Stimulated activated CD8-positive, alpha-beta memory T cell treated with anti-CD3 and anti-CD28 coated beads, Interleukin-15, amount 100 ng/mL, for 4 hours (primary cell): ENCODE measurements around the gene MFSD2B.

Source experiments
- DNase-seq, 2 donors: peaks; one replicate each; pipeline ENCODE4 v3.0.0-alpha.2; 2020; ENCODE audit warnings: low read depth in 2 of 2

MFSD2B gene

GRCh38 chr2:24050041-24050979 lies 40.4 kb downstream of the MFSD2B start:
- no peak for DNase-seq

DNA sequence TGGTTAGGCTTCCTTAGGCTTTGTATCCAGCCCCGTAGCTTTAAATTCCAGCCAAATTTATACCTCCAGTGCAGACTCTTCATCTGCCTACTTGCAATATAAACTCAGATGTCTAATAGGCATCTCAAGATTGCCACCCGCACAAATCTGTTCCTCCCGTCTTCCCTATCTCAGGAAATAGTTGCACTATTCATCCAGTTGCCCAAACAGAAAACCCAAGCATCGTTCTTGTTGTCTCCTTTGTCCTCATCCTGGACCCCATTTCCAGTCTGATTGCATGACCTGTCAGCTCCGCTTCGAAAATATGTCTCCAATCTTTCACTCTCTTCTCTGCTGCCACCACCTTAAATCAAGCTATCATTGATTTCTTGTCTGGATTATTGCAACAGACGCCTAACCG lies 41.9 kb downstream of the MFSD2B start:
- no peak for DNase-seq

- no peak for DNase-seq
Observed at GRCh38 chr2:24052951-24053350, 43.1 kb downstream of the MFSD2B start.

DNA sequence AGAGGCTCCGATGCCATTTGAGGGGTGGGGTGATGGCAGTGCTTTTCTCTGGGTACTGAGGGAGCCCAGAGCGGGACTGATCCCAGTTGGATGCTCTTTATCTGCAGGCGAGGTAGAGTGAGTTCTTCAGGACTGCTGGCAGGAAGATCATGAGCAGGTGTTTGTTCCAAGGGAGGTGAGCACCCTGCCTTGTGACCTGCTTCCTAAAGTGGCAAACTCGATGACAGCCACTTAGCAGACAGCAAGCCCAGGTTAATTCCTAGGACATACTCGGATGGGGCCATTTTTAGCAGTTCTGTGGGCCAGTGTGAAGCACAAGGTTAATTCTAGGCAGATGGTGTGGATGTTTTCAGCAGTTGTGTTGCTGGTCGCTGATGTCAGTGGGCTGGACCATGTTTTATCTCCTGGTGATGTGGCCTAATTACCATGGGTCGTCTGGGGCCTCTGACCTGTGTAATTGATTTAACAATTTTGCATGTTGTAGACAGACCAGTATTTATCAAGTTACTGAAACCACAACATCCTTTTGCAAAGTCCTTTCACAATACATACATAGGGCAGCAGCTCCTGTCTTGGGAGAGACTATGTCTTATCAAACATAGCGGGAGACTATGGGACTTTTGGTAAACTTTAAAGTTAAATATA lies 44.6 kb downstream of the MFSD2B start:
- DNase-seq = no peak

DNA sequence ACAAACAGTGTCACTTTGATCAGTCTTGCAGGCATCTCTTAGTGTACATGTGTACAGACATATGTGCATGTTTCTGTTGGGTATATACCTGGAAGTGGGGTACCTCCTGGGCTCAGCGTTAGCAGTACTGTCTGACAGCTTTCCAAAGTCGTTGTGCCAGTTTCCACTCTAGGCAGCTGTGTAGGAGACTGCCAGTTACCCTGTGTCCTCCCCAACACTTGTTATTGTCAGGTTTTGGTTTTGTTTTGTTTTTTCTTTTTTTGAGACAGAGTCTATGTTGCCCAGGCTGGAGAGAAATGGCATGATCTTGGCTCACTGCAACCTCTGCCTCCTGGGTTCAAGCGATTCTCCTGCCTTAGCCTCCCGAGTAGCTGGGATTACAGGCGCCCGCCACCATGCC lies 45.9 kb downstream of the MFSD2B start:
- DNase-seq = no peak

- DNase-seq = no peak
Observed at GRCh38 chr2:24058564-24059271, 48.8 kb downstream of the MFSD2B start.

DNA sequence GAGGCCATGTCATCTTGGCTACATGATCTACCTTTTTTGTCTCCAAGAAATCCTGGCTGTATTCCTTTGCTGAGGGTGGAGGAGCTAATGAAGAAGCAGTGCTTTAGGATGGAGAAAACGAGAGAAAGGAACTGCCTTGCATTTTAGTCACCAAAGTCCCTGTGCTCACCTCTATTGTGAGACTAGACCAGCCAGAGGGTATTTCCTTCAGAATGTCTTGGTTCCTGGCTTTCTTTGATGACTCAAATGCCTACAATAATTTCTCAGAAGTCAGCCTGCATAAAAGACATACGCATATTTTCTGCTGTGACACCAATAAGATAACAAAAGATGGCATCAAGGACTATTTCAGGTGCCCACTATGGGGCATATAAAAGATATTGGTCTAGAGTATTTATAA lies 55.5 kb downstream of the MFSD2B start:
- no peak for DNase-seq

- DNase-seq = no peak
Observed at GRCh38 chr2:24072259-24072658, 62.4 kb downstream of the MFSD2B start.

DNA sequence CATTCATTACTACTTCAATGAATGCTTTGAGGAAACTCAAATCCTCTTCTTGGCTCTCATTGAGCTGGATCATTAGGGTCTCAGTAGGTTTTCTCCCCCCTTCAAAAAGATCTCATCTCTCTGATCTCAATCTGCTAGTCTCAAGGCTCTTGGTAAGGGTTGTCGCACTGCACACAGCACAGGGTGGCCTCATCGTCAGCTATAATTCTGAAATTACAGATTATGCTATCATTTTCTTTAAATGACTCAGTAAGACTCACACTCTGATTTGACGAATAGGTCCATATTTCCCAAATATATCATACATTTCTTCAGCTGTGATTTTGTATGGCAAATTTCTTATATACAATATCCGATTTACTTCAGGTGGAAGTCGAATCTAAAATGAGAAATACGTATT lies 63.9 kb downstream of the MFSD2B start:
- DNase-seq = no peak

- no peak for DNase-seq
Observed at GRCh38 chr2:24075259-24075658, 65.4 kb downstream of the MFSD2B start.
